Measurements from ENCODE around the gene TNIP2. TPM values are rescaled to one million over a fixed set of nuclear protein-coding genes. Genes with fewer than 3 reads are reported as not detected.

Gene TNIP2
- total and polyA plus RNA-seq, 2 of the 13 experiments (the other 11 are each of a cell fraction or from before 2014, with no cell fraction given): 25.6 to 38.0 TPM

DNA sequence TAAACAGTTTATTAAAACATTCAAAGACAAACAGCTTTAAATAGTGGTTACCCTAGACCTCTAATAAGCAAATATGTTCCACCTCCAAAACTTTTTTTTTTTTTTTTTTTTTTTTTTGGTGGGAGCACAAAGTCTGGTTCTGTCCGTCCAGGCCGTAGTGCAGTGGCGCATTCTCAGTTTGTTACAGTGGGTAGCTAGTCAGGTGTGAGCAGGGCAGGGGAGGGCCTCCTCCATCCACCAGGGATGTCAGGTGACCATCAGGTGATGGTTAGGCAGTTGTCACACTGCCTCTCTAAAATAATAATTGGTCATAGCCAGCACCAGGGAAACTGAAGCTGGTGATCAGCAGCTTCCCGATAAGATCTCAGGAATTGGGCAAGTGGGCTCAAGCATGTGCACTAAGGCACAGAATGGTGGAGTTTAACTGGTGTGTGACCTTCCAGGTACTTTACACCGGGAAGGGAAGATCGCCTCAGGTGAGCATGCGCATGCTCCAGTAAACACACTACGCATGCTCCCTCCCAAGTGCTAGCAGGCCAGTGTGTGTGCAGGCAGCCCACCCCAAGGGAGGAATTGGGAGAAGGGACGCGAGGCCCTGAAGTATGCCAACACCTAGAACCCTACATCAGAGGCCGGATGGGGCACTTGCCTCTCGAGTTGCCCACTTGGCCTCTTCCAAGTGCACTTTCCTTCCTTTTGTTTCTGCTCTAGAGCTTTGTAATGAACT, 27.2 kb downstream of the TNIP2 start:
- no peak overlapping the region for H3K4me3 ChIP-seq (replicated peaks in 1 of 3; ENCODE audit: insufficient read depth in 1 of 3, low read depth in 2 of 3, low read length in 3 of 3)
- over 99% methylated on average over 10 of the region's 12 CpGs for WGBS (ENCODE audit: low lambda C conversion rate)
- H3K79me2 ChIP-seq (ENCODE audit: insufficient read depth, low read length): no peaks in the 10 kb centered on the region
- DNase-seq (ENCODE audit: low spot score): no peak
- no peak for FAIRE-seq
- no peak overlapping the region for H3K4me2 ChIP-seq (ENCODE audit: low read depth, low read length)
- H3K4me1 ChIP-seq (ENCODE audit: insufficient read depth, low read length): peaks cover 17% of the 10 kb centered on the region
- TF ChIP-seq HDAC6 (IDR thresholded peaks at IDR 0.05; ENCODE audit: low read depth, low read length) (no peak), ZMAT3 (CRISPR knock-in tag; conservative IDR thresholded peaks at IDR 0.05) (no peak), AGO2 (optimal IDR thresholded peaks at IDR 0.05; ENCODE audit: low read depth, low read length) (peak; percentile 12)
- ChIA-PET POLR2A (interaction anchor here (0.6 to 1.4 kb wide), 2 partner anchors 27 to 64 kb away, joined by 3 to 5 read pairs; partner anchors contain the start of genes SH3BP2 and TNIP2), CTCF (ENCODE audit: low intra/inter-chr PET ratio, low total read pairs) (no interaction called here)
- H3K9me3 ChIP-seq (ENCODE audit: low read length): no peaks in the 10 kb centered on the region
- H3K9ac ChIP-seq (ENCODE audit: insufficient read depth, low read depth, low read length): no peak overlapping the region
- no TSS peak for BruUV-seq (replicated peaks)
- ATAC-seq: no peak
- in situ Hi-C loops (cut with HindIII; ENCODE audit: extremely low pct_ligation_motif_present, low pct_unique_long_range_greater_than_20kb) (no loop called here), intact Hi-C loops (cut with micrococcal nuclease; ENCODE audit: unreplicated experiment) (no loop called here)
- peaks cover 9 to 26% of the 10 kb centered on the region in 2 experiments; a peak in 4 of 5 replicates for H3K36me3 ChIP-seq (replicated peaks in 1 of 2; ENCODE audit: control insufficient read depth in 1 of 2, insufficient read depth in 2 of 2, low read length in 2 of 2)
- no peaks in the 10 kb centered on the region for H3K27me3 ChIP-seq (ENCODE audit: control insufficient read depth in 1 of 2, insufficient read depth in 2 of 2, low read length in 2 of 2)
- no peaks in the 10 kb centered on the region for H4K20me1 ChIP-seq (ENCODE audit: insufficient read depth, low read length)
- no peak overlapping the region for H3K27ac ChIP-seq (ENCODE audit: extremely low read length, insufficient read depth, low read length)
- no peak overlapping the region for H2AFZ ChIP-seq (ENCODE audit: low read length)

DNA sequence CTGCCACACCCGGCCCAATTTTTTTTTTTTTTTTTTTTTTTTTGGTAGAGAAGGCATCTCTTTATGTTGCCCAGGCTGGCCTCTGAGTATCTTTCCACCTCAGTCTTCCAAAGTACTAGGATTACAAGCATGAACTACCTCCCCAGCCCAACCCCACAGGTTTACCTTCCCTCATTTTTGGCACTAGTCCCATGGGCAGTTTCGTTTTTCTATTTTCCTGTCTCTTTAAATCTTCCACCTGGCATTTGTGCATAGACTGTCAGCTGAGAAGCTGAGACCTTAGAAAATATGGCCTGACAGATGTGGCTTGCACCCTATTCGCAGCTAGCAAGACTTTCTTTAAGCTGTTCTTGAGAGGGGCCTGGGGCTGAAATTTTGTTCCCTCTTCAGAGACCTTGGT, 27.9 kb downstream of the TNIP2 start:
- Histone ChIP-seq H4K20me1 (ENCODE audit: insufficient read depth, low read length) (no peaks in the 10 kb centered on the region), H3K9ac (ENCODE audit: insufficient read depth, low read depth, low read length) (no peak overlapping the region), H3K4me2 (ENCODE audit: low read depth, low read length) (no peak overlapping the region), H3K27me3 (ENCODE audit: control insufficient read depth in 1 of 2, insufficient read depth in 2 of 2, low read length in 2 of 2) (no peaks in the 10 kb centered on the region), H3K27ac (ENCODE audit: extremely low read length, insufficient read depth, low read length) (no peak overlapping the region), H3K4me1 (ENCODE audit: insufficient read depth, low read length) (peaks cover 10% of the 10 kb centered on the region), H2AFZ (ENCODE audit: low read length) (no peak overlapping the region), H3K36me3 (replicated peaks in 1 of 2; ENCODE audit: control insufficient read depth in 1 of 2, insufficient read depth in 2 of 2, low read length in 2 of 2) (peaks cover 11 to 26% of the 10 kb centered on the region in 2 experiments; a peak in 4 of 5 replicates), H3K79me2 (ENCODE audit: insufficient read depth, low read length) (no peaks in the 10 kb centered on the region), H3K9me3 (ENCODE audit: low read length) (no peaks in the 10 kb centered on the region), H3K4me3 (replicated peaks in 1 of 3; ENCODE audit: insufficient read depth in 1 of 3, low read depth in 2 of 3, low read length in 3 of 3) (no peak overlapping the region)
- intact Hi-C loops (cut with micrococcal nuclease; ENCODE audit: unreplicated experiment): no loop called here
- ChIA-PET POLR2A (interaction anchor here (0.9 to 1.4 kb wide), 2 partner anchors 28 to 249 kb away, joined by 4 to 5 read pairs; partner anchors contain the start of gene TNIP2), CTCF (ENCODE audit: low intra/inter-chr PET ratio, low total read pairs) (no interaction called here)
- BruUV-seq (replicated peaks): no TSS peak
- ATAC-seq (no peak), DNase-seq (ENCODE audit: low spot score) (no peak), FAIRE-seq (no peak)
- in situ Hi-C loops (cut with HindIII; ENCODE audit: extremely low pct_ligation_motif_present, low pct_unique_long_range_greater_than_20kb): no loop called here
- 93% methylated on average over 3 of the region's 3 CpGs for WGBS (ENCODE audit: low lambda C conversion rate)
- TF ChIP-seq, protein P1, sequence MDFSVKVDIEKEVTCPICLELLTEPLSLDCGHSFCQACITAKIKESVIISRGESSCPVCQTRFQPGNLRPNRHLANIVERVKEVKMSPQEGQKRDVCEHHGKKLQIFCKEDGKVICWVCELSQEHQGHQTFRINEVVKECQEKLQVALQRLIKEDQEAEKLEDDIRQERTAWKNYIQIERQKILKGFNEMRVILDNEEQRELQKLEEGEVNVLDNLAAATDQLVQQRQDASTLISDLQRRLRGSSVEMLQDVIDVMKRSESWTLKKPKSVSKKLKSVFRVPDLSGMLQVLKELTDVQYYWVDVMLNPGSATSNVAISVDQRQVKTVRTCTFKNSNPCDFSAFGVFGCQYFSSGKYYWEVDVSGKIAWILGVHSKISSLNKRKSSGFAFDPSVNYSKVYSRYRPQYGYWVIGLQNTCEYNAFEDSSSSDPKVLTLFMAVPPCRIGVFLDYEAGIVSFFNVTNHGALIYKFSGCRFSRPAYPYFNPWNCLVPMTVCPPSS (IDR thresholded peaks at IDR 0.05): no peak
- TF ChIP-seq DMAP1 (CRISPR knock-in tag; IDR thresholded peaks at IDR 0.05): no peak
- TF ChIP-seq TOPORS (CRISPR knock-in tag; IDR thresholded peaks at IDR 0.05): no peak
- TF ChIP-seq MTERF4 (CRISPR knock-in tag; IDR thresholded peaks at IDR 0.05): no peak
- TF ChIP-seq, protein P2, sequence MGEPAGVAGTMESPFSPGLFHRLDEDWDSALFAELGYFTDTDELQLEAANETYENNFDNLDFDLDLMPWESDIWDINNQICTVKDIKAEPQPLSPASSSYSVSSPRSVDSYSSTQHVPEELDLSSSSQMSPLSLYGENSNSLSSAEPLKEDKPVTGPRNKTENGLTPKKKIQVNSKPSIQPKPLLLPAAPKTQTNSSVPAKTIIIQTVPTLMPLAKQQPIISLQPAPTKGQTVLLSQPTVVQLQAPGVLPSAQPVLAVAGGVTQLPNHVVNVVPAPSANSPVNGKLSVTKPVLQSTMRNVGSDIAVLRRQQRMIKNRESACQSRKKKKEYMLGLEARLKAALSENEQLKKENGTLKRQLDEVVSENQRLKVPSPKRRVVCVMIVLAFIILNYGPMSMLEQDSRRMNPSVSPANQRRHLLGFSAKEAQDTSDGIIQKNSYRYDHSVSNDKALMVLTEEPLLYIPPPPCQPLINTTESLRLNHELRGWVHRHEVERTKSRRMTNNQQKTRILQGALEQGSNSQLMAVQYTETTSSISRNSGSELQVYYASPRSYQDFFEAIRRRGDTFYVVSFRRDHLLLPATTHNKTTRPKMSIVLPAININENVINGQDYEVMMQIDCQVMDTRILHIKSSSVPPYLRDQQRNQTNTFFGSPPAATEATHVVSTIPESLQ (CRISPR knock-in tag; conservative IDR thresholded peaks at IDR 0.05): no peak
- no peak for TF ChIP-seq MYNN (CRISPR knock-in tag; IDR thresholded peaks at IDR 0.05; ENCODE audit: low read depth)
- no peak for TF ChIP-seq SMAD3 (CRISPR knock-in tag; IDR thresholded peaks at IDR 0.05)
- TF ChIP-seq HOXA5 (CRISPR knock-in tag; IDR thresholded peaks at IDR 0.05): no peak
- TF ChIP-seq THRA (CRISPR knock-in tag; IDR thresholded peaks at IDR 0.05; ENCODE audit: borderline replicate concordance): no peak
